Spleen (tissue), 11 donors: ENCODE results near the gene STKLD1. TPM values are rescaled to one million over a fixed set of nuclear protein-coding genes. Genes with fewer than 3 reads are reported as not detected.

Experiments
- DNase-seq: peaks from one replicate; pipeline ENCODE4 v3.0.0-alpha.2; 2020
- H3K27ac ChIP-seq, 8 donors: fragments of 200-600 bp; sonication (generic) in 7 of 8; 1 replicate in 4 of 8; 2 replicates in 4 of 8; pipeline versions ENCODE4 v1.5.0 to v1.8.0; 2016 to 2021; ENCODE audit warnings: inconsistent platforms in 4 of 8, mild to moderate bottlenecking in 4 of 8, moderate library complexity in 1 of 8
- H3K27me3 ChIP-seq, 7 donors: fragments of 200-600 bp; sonication (generic) in 6 of 7; replicated peaks in 1 of 7; 1 replicate in 4 of 7; 2 replicates in 3 of 7; pipeline versions ENCODE4 v1.5.0 to v1.8.0; 2016 to 2021; ENCODE audit warnings: inconsistent platforms in 3 of 7, mild to moderate bottlenecking in 1 of 7
- H3K36me3 ChIP-seq, 6 donors: fragments of 200-600 bp; sonication (generic) in 5 of 6; 1 replicate in 4 of 6; 2 replicates in 2 of 6; pipeline versions ENCODE4 v1.5.0 to v1.8.0; 2016 to 2021; ENCODE audit warnings: inconsistent platforms in 2 of 6
- H3K4me1 ChIP-seq, 6 donors: fragments of 200-600 bp; sonication (generic) in 5 of 6; 1 replicate in 3 of 6; 2 replicates in 3 of 6; pipeline versions ENCODE4 v1.5.0 to v1.8.0; 2016 to 2021; ENCODE audit warnings: inconsistent platforms in 3 of 6
- H3K4me3 ChIP-seq, 8 donors: fragments of 200-600 bp; sonication (generic) in 7 of 8; 1 replicate in 4 of 8; 2 replicates in 4 of 8; pipeline versions ENCODE4 v1.5.0 to v1.8.0; 2016 to 2021; ENCODE audit warnings: inconsistent platforms in 4 of 8, mild to moderate bottlenecking in 4 of 8, moderate library complexity in 2 of 8
- H3K9me3 ChIP-seq, 8 donors: fragments of 200-600 bp; sonication (generic) in 7 of 8; 1 replicate in 4 of 8; 2 replicates in 4 of 8; pipeline versions ENCODE4 v1.5.0 to v1.8.0; 2016 to 2021; ENCODE audit warnings: inconsistent platforms in 4 of 8
- CTCF ChIP-seq, 11 experiments: fragments of 200-600 bp in 7 of 11; fragments of 450-650 bp in 4 of 11; sonication (generic) in 4 of 11; IDR thresholded peaks in 8 of 11; conservative IDR thresholded peaks in 3 of 11; 1 replicate in 7 of 11; 2 replicates in 4 of 11; pipeline versions ENCODE4 v1.4.0 to v1.8.0; 2016 to 2021; ENCODE audit warnings: antibody characterized with exemption in 11 of 11, inconsistent platforms in 4 of 11, mild to moderate bottlenecking in 1 of 11
- POLR2A ChIP-seq, 3 donors: fragments of 450-650 bp; IDR thresholded peaks; one replicate each; pipeline ENCODE4 v1.5.1; 2017; ENCODE audit warnings: antibody characterized with exemption in 3 of 3, mild to moderate bottlenecking in 1 of 3
- POLR2AphosphoS5 ChIP-seq, 3 donors: sonication (generic); formaldehyde crosslinking; IDR thresholded peaks; one replicate each; pipeline ENCODE4 v1.5.1; 2017; ENCODE audit warnings: antibody characterized with exemption in 3 of 3
- WGBS, 5 donors: extraction: QIAGEN DNeasy Blood & Tissue Kit in 3 of 5; methylation state at CpG; one replicate each; pipeline versions ENCODE4 v1.1.5 to v1.1.7; 2013 to 2018; 5-methylcytosine and 5-hydroxymethylcytosine counted together
- intact Hi-C: fragments of 100-400 bp; cut with DNase I; formaldehyde crosslinking; loops from one replicate; pipeline ENCODE4 v1.15.0; 2023; ENCODE audit warnings: low total_unique reads
- polyA plus RNA-seq, 3 donors: library from polyadenylated mRNA; stranded (reverse); fragments of 200-250 nt; gene quantifications; one replicate each; pipeline ENCODE4 v1.2.1, GENCODE V29; 2013
- total RNA-seq, 7 donors: library from RNA; depleted of rRNA in 3 of 7; stranded (reverse); fragments of >200 nt in 3 of 7; fragmentation: NEBNext Ultra II Directional in 4 of 7; extraction: Animal tissue kit (Norgen Biotek cat#: 25700) in 4 of 7; gene quantifications; one replicate each; pipeline versions ENCODE4 v1.1.0 to v1.2.1, GENCODE V29; 2016 to 2021
- donor health status: healthy with polysubstance abuse.
- donor health status: DM: no; HTN: no; CAD: no; lungs with moderate emphysema.
- donor health status: DM: no; HTN: no; CAD: no.
- donor health status: Bipolar disorder and iron deficiency.
- donor health status: healthy.
- donor health status: DM: no; HTN: no; CAD: no.
- donor health status: DM: yes; HTN: yes; CAD: no.

STKLD1 gene
- total and polyA plus RNA-seq, 10 donors = 0.29 to 1.5 (median 0.95) TPM; not detected in 2

- peaks cover 0 to 12% (median 2%) of the 10 kb centered on the region in 6 donors for H3K4me1 ChIP-seq
- no peak overlapping the region for H3K4me3 ChIP-seq
- DNase-seq = no peak
- H3K36me3 ChIP-seq = peaks cover 0 to 69% (median 35%) of the 10 kb centered on the region in 6 donors
- H3K9me3 ChIP-seq = no peaks in the 10 kb centered on the region
- no peaks in the 10 kb centered on the region for H3K27me3 ChIP-seq
- WGBS, 5 donors = 66 to 94% (median 83%) methylated on average over 5 to 7 of the region's 7 CpGs
- TF ChIP-seq POLR2AphosphoS5 (IDR thresholded peaks at IDR 0.05) = peak in 1 of 3 donors; percentile 52
- no peak for TF ChIP-seq CTCF (IDR thresholded peaks at IDR 0.05 in 8 of 11, conservative IDR thresholded peaks at IDR 0.05 in 3 of 11)
- H3K27ac ChIP-seq = no peak overlapping the region
- intact Hi-C loops = loop anchor here (10.0 kb wide), 1 partner anchor 218 kb away; no protein-coding TSS in a partner anchor
Observed at GRCh38 chr9:133402689-133403088, 26.5 kb downstream of the STKLD1 start.

GRCh38 chr9:133403766-133404453 is 27.7 kb downstream of the STKLD1 start:
- 74 to 84% (median 82%) methylated on average over 14 to 16 of the region's 16 CpGs for WGBS, 5 donors
- H3K36me3 ChIP-seq = peaks cover 0 to 81% (median 43%) of the 10 kb centered on the region in 6 donors
- no peak for TF ChIP-seq POLR2A (IDR thresholded peaks at IDR 0.05)
- TF ChIP-seq POLR2AphosphoS5 (IDR thresholded peaks at IDR 0.05) = no peak
- TF ChIP-seq CTCF (IDR thresholded peaks at IDR 0.05 in 8 of 11, conservative IDR thresholded peaks at IDR 0.05 in 3 of 11) = peak; percentile 32 to 69 (median 57)
- DNase-seq = peak; percentile 86
- H3K27me3 ChIP-seq = no peaks in the 10 kb centered on the region
- no peaks in the 10 kb centered on the region for H3K9me3 ChIP-seq
- intact Hi-C loops = loop anchor here (10.0 kb wide), 1 partner anchor 219 kb away; no protein-coding TSS in a partner anchor
- H3K4me1 ChIP-seq = peaks cover 0 to 12% (median 2%) of the 10 kb centered on the region in 6 donors
- H3K27ac ChIP-seq = no peak overlapping the region
- H3K4me3 ChIP-seq = no peak overlapping the region

- H3K9me3 ChIP-seq = no peaks in the 10 kb centered on the region
- intact Hi-C loops = loop anchor here (10.0 kb wide), 1 partner anchor 220 kb away; no protein-coding TSS in a partner anchor
- no peak overlapping the region for H3K27ac ChIP-seq
- no peak overlapping the region for H3K4me3 ChIP-seq
- H3K4me1 ChIP-seq = peaks cover 0 to 12% (median 2%) of the 10 kb centered on the region in 6 donors
- TF ChIP-seq CTCF (IDR thresholded peaks at IDR 0.05 in 8 of 11, conservative IDR thresholded peaks at IDR 0.05 in 3 of 11) (peak in 1 of 11 experiments; percentile 4), POLR2A (IDR thresholded peaks at IDR 0.05) (no peak), POLR2AphosphoS5 (IDR thresholded peaks at IDR 0.05) (peak in 1 of 3 donors; percentile 42)
- WGBS, 5 donors = 85 to 95% (median 89%) methylated on average over 9 to 12 of the region's 12 CpGs
- H3K36me3 ChIP-seq = peaks cover 0 to 87% (median 49%) of the 10 kb centered on the region in 6 donors
- H3K27me3 ChIP-seq = no peaks in the 10 kb centered on the region
- no peak for DNase-seq
Observed at GRCh38 chr9:133404454-133405002, 28.4 kb downstream of the STKLD1 start.
